BLaER1 (cell line): ENCODE data around the gene PPA2.
A peak's percentile ranks its signal among the peaks of the same experiment; 100 is the strongest.

Experiments used
- H3K27ac ChIP-seq: shearing (Covaris generic); formaldehyde crosslinking; 2 replicates; pipeline ENCODE4 v1.8.1; 2022
- H3K27me3 ChIP-seq: shearing (Covaris generic); formaldehyde crosslinking; 2 replicates; pipeline ENCODE4 v1.8.1; 2022
- H3K36me3 ChIP-seq: shearing (Covaris generic); formaldehyde crosslinking; 2 replicates; pipeline ENCODE4 v1.8.1; 2022
- H3K4me1 ChIP-seq: shearing (Covaris generic); formaldehyde crosslinking; 2 replicates; pipeline ENCODE4 v1.8.1; 2022
- H3K4me2 ChIP-seq: shearing (Covaris generic); formaldehyde crosslinking; 2 replicates; pipeline ENCODE4 v1.8.1; 2022
- H3K4me3 ChIP-seq: shearing (Covaris generic); formaldehyde crosslinking; 2 replicates; pipeline ENCODE4 v1.8.1; 2022
- H3K9ac ChIP-seq: shearing (Covaris generic); formaldehyde crosslinking; 2 replicates; pipeline ENCODE4 v1.8.1; 2022
- H3K9me3 ChIP-seq: shearing (Covaris generic); formaldehyde crosslinking; 2 replicates; pipeline ENCODE4 v1.8.1; 2022
- H4K20me1 ChIP-seq: shearing (Covaris generic); formaldehyde crosslinking; 2 replicates; pipeline ENCODE4 v1.8.1; 2022
- Cebpa-rat ChIP-seq: shearing (Covaris generic); IDR thresholded peaks from 2 replicates; pipeline ENCODE4 v1.8.1; 2022

Gene PPA2

GRCh38 chr4:105357258-105357980 lies 116.4 kb downstream of the PPA2 start:
- H4K20me1 ChIP-seq: no peaks in the 10 kb centered on the region
- no peak overlapping the region for H3K4me3 ChIP-seq
- no peak overlapping the region for H3K9ac ChIP-seq
- H3K4me2 ChIP-seq: no peak overlapping the region
- H3K27ac ChIP-seq: no peak overlapping the region
- TF ChIP-seq Cebpa-rat: no peak
- peaks cover 6% of the 10 kb centered on the region for H3K9me3 ChIP-seq
- H3K27me3 ChIP-seq: no peaks in the 10 kb centered on the region
- H3K36me3 ChIP-seq: peaks cover 16% of the 10 kb centered on the region
- H3K4me1 ChIP-seq: no peaks in the 10 kb centered on the region

GRCh38 chr4:105356194-105356593 lies 117.7 kb downstream of the PPA2 start:
- no peaks in the 10 kb centered on the region for H4K20me1 ChIP-seq
- no peak overlapping the region for H3K27ac ChIP-seq
- peaks cover 6% of the 10 kb centered on the region for H3K9me3 ChIP-seq
- H3K4me2 ChIP-seq: no peak overlapping the region
- peaks cover 16% of the 10 kb centered on the region for H3K36me3 ChIP-seq
- no peaks in the 10 kb centered on the region for H3K4me1 ChIP-seq
- no peaks in the 10 kb centered on the region for H3K27me3 ChIP-seq
- no peak overlapping the region for H3K4me3 ChIP-seq
- no peak for TF ChIP-seq Cebpa-rat
- no peak overlapping the region for H3K9ac ChIP-seq

GRCh38 chr4:105352826-105353225 lies 121.0 kb downstream of the PPA2 start:
- no peak for TF ChIP-seq Cebpa-rat
- Histone ChIP-seq H3K4me3 (no peak overlapping the region), H3K27me3 (no peaks in the 10 kb centered on the region), H3K36me3 (0 out of 2 replicates have a peak, but pooled peaks cover 5% of the 10 kb centered on the region), H3K4me1 (peaks cover 5% of the 10 kb centered on the region; the same call in 1 of the 2 replicates), H3K27ac (no peak overlapping the region), H3K9me3 (no peaks in the 10 kb centered on the region), H3K9ac (no peak overlapping the region), H4K20me1 (no peaks in the 10 kb centered on the region), H3K4me2 (no peak overlapping the region)

GRCh38 chr4:105351861-105352260 lies 122.0 kb downstream of the PPA2 start:
- H3K27me3 ChIP-seq: no peaks in the 10 kb centered on the region
- H4K20me1 ChIP-seq: no peaks in the 10 kb centered on the region
- H3K27ac ChIP-seq: no peak overlapping the region
- H3K36me3 ChIP-seq: 0 out of 2 replicates have a peak, but pooled peaks cover 5% of the 10 kb centered on the region
- H3K9ac ChIP-seq: no peak overlapping the region
- no peak overlapping the region for H3K4me3 ChIP-seq
- H3K9me3 ChIP-seq: no peaks in the 10 kb centered on the region
- H3K4me1 ChIP-seq: peaks cover 5% of the 10 kb centered on the region; the same call in 1 of the 2 replicates
- no peak overlapping the region for H3K4me2 ChIP-seq
- TF ChIP-seq Cebpa-rat: no peak

GRCh38 chr4:105350859-105351490 lies 122.9 kb downstream of the PPA2 start:
- 0 out of 2 replicates have a peak, but pooled peaks cover 5% of the 10 kb centered on the region for H3K36me3 ChIP-seq
- H3K4me3 ChIP-seq: no peak overlapping the region
- H3K27ac ChIP-seq: no peak overlapping the region
- no peak overlapping the region for H3K4me2 ChIP-seq
- no peaks in the 10 kb centered on the region for H3K9me3 ChIP-seq
- no peak overlapping the region for H3K9ac ChIP-seq
- no peaks in the 10 kb centered on the region for H3K27me3 ChIP-seq
- H4K20me1 ChIP-seq: no peaks in the 10 kb centered on the region
- no peak for TF ChIP-seq Cebpa-rat
- peaks cover 5% of the 10 kb centered on the region; the same call in 1 of the 2 replicates for H3K4me1 ChIP-seq

GRCh38 chr4:105348719-105349118 lies 125.1 kb downstream of the PPA2 start:
- H3K4me3 ChIP-seq: no peak overlapping the region
- peaks cover 13% of the 10 kb centered on the region for H3K4me1 ChIP-seq
- H3K9me3 ChIP-seq: no peaks in the 10 kb centered on the region
- H3K27ac ChIP-seq: no peak overlapping the region
- no peak for TF ChIP-seq Cebpa-rat
- no peak overlapping the region for H3K4me2 ChIP-seq
- H4K20me1 ChIP-seq: no peaks in the 10 kb centered on the region
- no peaks in the 10 kb centered on the region for H3K27me3 ChIP-seq
- H3K36me3 ChIP-seq: no peaks in the 10 kb centered on the region
- H3K9ac ChIP-seq: no peak overlapping the region

- Histone ChIP-seq H3K4me2 (no peak overlapping the region), H3K36me3 (no peaks in the 10 kb centered on the region), H3K27me3 (no peaks in the 10 kb centered on the region), H3K27ac (no peak overlapping the region), H4K20me1 (no peaks in the 10 kb centered on the region), H3K9ac (no peak overlapping the region), H3K9me3 (no peaks in the 10 kb centered on the region), H3K4me1 (peaks cover 30% of the 10 kb centered on the region), H3K4me3 (no peak overlapping the region)
- no peak for TF ChIP-seq Cebpa-rat
Observed at GRCh38 chr4:105346869-105347268, 127.0 kb downstream of the PPA2 start.

GRCh38 chr4:105345838-105346237 lies 128.0 kb downstream of the PPA2 start:
- peaks cover 27% of the 10 kb centered on the region for H3K4me1 ChIP-seq
- no peak overlapping the region for H3K9ac ChIP-seq
- no peak overlapping the region for H3K27ac ChIP-seq
- no peak for TF ChIP-seq Cebpa-rat
- H3K4me2 ChIP-seq: no peak overlapping the region
- no peaks in the 10 kb centered on the region for H3K27me3 ChIP-seq
- no peaks in the 10 kb centered on the region for H4K20me1 ChIP-seq
- no peaks in the 10 kb centered on the region for H3K9me3 ChIP-seq
- H3K36me3 ChIP-seq: no peaks in the 10 kb centered on the region
- H3K4me3 ChIP-seq: no peak overlapping the region

- no peaks in the 10 kb centered on the region for H3K27me3 ChIP-seq
- no peak overlapping the region for H3K9ac ChIP-seq
- no peak overlapping the region for H3K27ac ChIP-seq
- no peaks in the 10 kb centered on the region for H3K9me3 ChIP-seq
- TF ChIP-seq Cebpa-rat: no peak
- no peaks in the 10 kb centered on the region for H4K20me1 ChIP-seq
- H3K4me3 ChIP-seq: no peak overlapping the region
- no peaks in the 10 kb centered on the region for H3K36me3 ChIP-seq
- H3K4me2 ChIP-seq: no peak overlapping the region
- peaks cover 25% of the 10 kb centered on the region for H3K4me1 ChIP-seq
Observed at GRCh38 chr4:105345358-105345757, 128.5 kb downstream of the PPA2 start.

- no peak overlapping the region for H3K4me3 ChIP-seq
- H3K9me3 ChIP-seq: no peaks in the 10 kb centered on the region
- no peak overlapping the region for H3K9ac ChIP-seq
- H4K20me1 ChIP-seq: no peaks in the 10 kb centered on the region
- H3K27me3 ChIP-seq: no peaks in the 10 kb centered on the region
- H3K4me2 ChIP-seq: peak overlapping the region; percentile 66
- TF ChIP-seq Cebpa-rat: no peak
- H3K4me1 ChIP-seq: peaks cover 25% of the 10 kb centered on the region
- H3K36me3 ChIP-seq: no peaks in the 10 kb centered on the region
- H3K27ac ChIP-seq: peak overlapping the region; percentile 76
Observed at GRCh38 chr4:105344141-105344540, 129.7 kb downstream of the PPA2 start.
